Gastroesophageal sphincter (tissue), 4 donors: ENCODE measurements around the gene FAM25A. TPM values are rescaled to one million over a fixed set of nuclear protein-coding genes. Genes with fewer than 3 reads are reported as not detected.

ENCODE experiments used
- ATAC-seq: fragments of 150-250 bp; one replicate; pipeline ENCODE4 v1.9.1; 2016; ENCODE audit warnings: mild to moderate bottlenecking, moderate library complexity
- H3K27ac ChIP-seq, 4 donors: fragments of 200-600 bp; sonication (generic) in 3 of 4; 1 replicate in 3 of 4; 2 replicates in 1 of 4; pipeline ENCODE4 v1.5.1; 2016 to 2019
- H3K27me3 ChIP-seq: fragments of 200-600 bp; sonication (generic); one replicate; pipeline ENCODE4 v1.5.1; 2019
- H3K36me3 ChIP-seq, 2 donors: fragments of 200-600 bp; sonication (generic); one replicate each; pipeline ENCODE4 v1.5.1; 2019; ENCODE audit warnings: control low read depth in 1 of 2
- H3K4me1 ChIP-seq, 3 donors: fragments of 200-600 bp; sonication (generic); 1 replicate in 2 of 3; 2 replicates in 1 of 3; pipeline ENCODE4 v1.5.1; 2016 to 2019; ENCODE audit warnings: control low read depth in 2 of 3
- H3K4me3 ChIP-seq, 2 donors: fragments of 200-600 bp; sonication (generic); one replicate each; pipeline ENCODE4 v1.5.1; 2019; ENCODE audit warnings: mild to moderate bottlenecking in 1 of 2, moderate library complexity in 1 of 2
- H3K9me3 ChIP-seq, 3 donors: fragments of 200-600 bp; sonication (generic); one replicate each; pipeline ENCODE4 v1.5.1; 2017 to 2019; ENCODE audit warnings: control low read depth in 2 of 3
- CTCF ChIP-seq, 4 experiments: fragments of 200-600 bp in 2 of 4; fragments of 450-650 bp in 2 of 4; sonication (generic) in 1 of 4; IDR thresholded peaks; one replicate each; pipeline ENCODE4 v1.5.1; 2017 to 2019; ENCODE audit warnings: antibody characterized with exemption in 4 of 4, mild to moderate bottlenecking in 2 of 4, moderate library complexity in 2 of 4
- EP300 ChIP-seq: sonication (generic); formaldehyde crosslinking; IDR thresholded peaks from one replicate; pipeline ENCODE4 v1.6.1; 2017; ENCODE audit warnings: antibody characterized with exemption, mild to moderate bottlenecking
- POLR2A ChIP-seq, 2 donors: fragments of 450-650 bp; IDR thresholded peaks; one replicate each; pipeline ENCODE4 v1.6.1; 2017; ENCODE audit warnings: antibody characterized with exemption in 2 of 2, mild to moderate bottlenecking in 2 of 2, moderate library complexity in 1 of 2
- POLR2AphosphoS5 ChIP-seq: sonication (generic); formaldehyde crosslinking; IDR thresholded peaks from one replicate; pipeline ENCODE4 v1.6.1; 2017; ENCODE audit warnings: antibody characterized with exemption
- WGBS, 2 donors: methylation state at CpG; one replicate each; pipeline ENCODE4 v1.1.5; 2018; ENCODE audit warnings: low coverage in 1 of 2; 5-methylcytosine and 5-hydroxymethylcytosine counted together
- small RNA-seq, 4 donors: library from RNA; depleted of rRNA; stranded (forward); fragments of <200 nt; gene quantifications; one replicate each; pipeline ENCODE3, GENCODE V24; 2016
- total RNA-seq, 4 donors: library from RNA; depleted of rRNA; stranded (reverse); fragments of >200 nt; gene quantifications; one replicate each; pipeline ENCODE4 v1.1.0, GENCODE V29; 2016

FAM25A gene
- total RNA-seq, 4 donors from 2014 or later: not detected

- no peak for ATAC-seq
- Histone ChIP-seq H3K36me3 (peaks cover 0 to 98% of the 10 kb centered on the region in 2 donors), H3K4me1 (no peaks in the 10 kb centered on the region), H3K4me3 (no peak overlapping the region), H3K9me3 (no peaks in the 10 kb centered on the region), H3K27ac (no peak overlapping the region), H3K27me3 (no peaks in the 10 kb centered on the region)
- 88 to 95% methylated on average over 1 of the region's 1 CpG for WGBS, 2 donors
- TF ChIP-seq POLR2AphosphoS5: no peak
- no peak for TF ChIP-seq CTCF (IDR thresholded peaks at IDR 0.05)
- no peak for TF ChIP-seq EP300
- no peak for TF ChIP-seq POLR2A (IDR thresholded peaks at IDR 0.05)
Measured at GRCh38 chr10:87068281-87068680, 48.2 kb downstream of the FAM25A start.

GRCh38 chr10:87072449-87072848 lies 52.4 kb downstream of the FAM25A start:
- H3K36me3 ChIP-seq: peaks cover 0 to 80% of the 10 kb centered on the region in 2 donors

More at GRCh38 chr10:87072449-87072848, 52.4 kb downstream of the FAM25A start:
- no peak for ATAC-seq
- no peak overlapping the region for H3K27ac ChIP-seq
- no peak overlapping the region for H3K4me3 ChIP-seq
- no peak for TF ChIP-seq CTCF (IDR thresholded peaks at IDR 0.05)
- TF ChIP-seq POLR2AphosphoS5: no peak
- TF ChIP-seq POLR2A (IDR thresholded peaks at IDR 0.05): no peak
- no peak for TF ChIP-seq EP300
- no peaks in the 10 kb centered on the region for H3K27me3 ChIP-seq
- H3K9me3 ChIP-seq: no peaks in the 10 kb centered on the region
- peaks cover 0 to 7% (median 0%) of the 10 kb centered on the region in 3 donors for H3K4me1 ChIP-seq
- WGBS, 2 donors: 71 to 80% methylated on average over 2 of the region's 2 CpGs

Small RNA genes within 50 kb of the gene (small RNA-seq; reads per million reads assigned to genes)
- gene AL136982.5: 0 reads per million in 4 donors
- 0 reads per million in 4 donors for gene BMS1P3
- gene FAM25A: 0 reads per million in 4 donors
- gene RNU6-529P: 0 reads per million in 4 donors

Other genes starting within 250 kb of the FAM25A start
- gene MMRN2, start 62.7 kb upstream of the FAM25A start, total RNA-seq: 10 to 100 TPM; 18.5 to 77.7 (median 42.2) TPM
- gene SNCG, start 61.7 kb upstream of the FAM25A start, total RNA-seq: 100 to 1,000 TPM in 1 of 4 donors, 10 to 100 TPM in 3; 12.8 to 102 (median 33.7) TPM
- 100 to 1,000 TPM in 2 of 4 donors, 10 to 100 TPM in 2; 36.5 to 408 (median 149) TPM for gene ADIRF, start 51.8 kb upstream of the FAM25A start, total RNA-seq
- 100 to 1,000 TPM; 155 to 214 (median 155) TPM for gene GLUD1, start 74.5 kb downstream of the FAM25A start, total RNA-seq
- 10 to 100 TPM; 21.2 to 31.0 (median 26.6) TPM for gene SHLD2, start 74.9 kb downstream of the FAM25A start, total RNA-seq
- gene NUTM2A, start 205.2 kb downstream of the FAM25A start, total RNA-seq: 1 to 10 TPM in 3 of 4 donors, under 1 TPM in 1; 0.27 to 4.0 (median 2.4) TPM